HEK293 (cell line): Measurements from ENCODE around the gene FSTL5.

Experiments
- CTCF ChIA-PET: fragments of 350-600 bp; formaldehyde crosslinking; extraction: SDS; loops from one replicate; lab custom pipeline; 2021; ENCODE audit warnings: antibody characterized with exemption; lab: Yijun Ruan, JAX
- POLR2A ChIA-PET: fragments of 300-600 bp; formaldehyde crosslinking; extraction: SDS; loops from one replicate; lab custom pipeline; 2020; ENCODE audit warnings: antibody characterized with exemption, inconsistent platforms; lab: Yijun Ruan, JAX
- H3K27ac ChIP-seq: fragments of 200-500 bp; sonication (Bioruptor generic); 2 replicates; pipeline ENCODE4 v1.5.1; 2014; ENCODE audit warnings: low read depth, low read length, control low read depth, inconsistent platforms; ENCODE audit errors: extremely low read depth
- H3K36me3 ChIP-seq, 2 experiments: fragments of 200-500 bp in 1 of 2; sonication (Bioruptor generic) in 1 of 2; 1 replicate in 1 of 2; 2 replicates in 1 of 2; pipeline ENCODE4 v1.5.1; 2014 to 2017; ENCODE audit warnings: inconsistent platforms in 2 of 2, low read length in 2 of 2; ENCODE audit not compliant: control insufficient read depth in 2 of 2, insufficient read depth in 1 of 2
- H3K4me1 ChIP-seq: fragments of 200-500 bp; sonication (Bioruptor generic); 2 replicates; pipeline ENCODE4 v1.5.1; 2014; ENCODE audit warnings: mild to moderate bottlenecking, low read length, inconsistent platforms; ENCODE audit not compliant: control insufficient read depth, insufficient read depth
- H3K4me3 ChIP-seq: 2 replicates; pipeline ENCODE4 v1.5.1; 2011; ENCODE audit warnings: low read depth, mild to moderate bottlenecking, control low read depth, low read length, moderate library complexity
- H3K9me3 ChIP-seq: fragments of 200-500 bp; sonication (Bioruptor generic); 2 replicates; pipeline ENCODE4 v1.5.1; 2014; ENCODE audit warnings: low read depth, low read length, inconsistent platforms; ENCODE audit not compliant: control insufficient read depth, insufficient read depth
- BCL11B ChIP-seq: fragments of 450-650 bp; formaldehyde crosslinking; IDR thresholded peaks from 2 replicates; pipeline ENCODE4 v1.5.1; 2016; ENCODE audit warnings: low read depth, missing biosample characterization, missing genetic modification characterization
- GLIS2 ChIP-seq: fragments of 450-650 bp; formaldehyde crosslinking; IDR thresholded peaks from 2 replicates; pipeline ENCODE4 v1.5.1; 2016; ENCODE audit warnings: missing biosample characterization, missing genetic modification characterization
- HOXD13 ChIP-seq: sonication (generic); formaldehyde crosslinking; IDR thresholded peaks from 2 replicates; pipeline ENCODE4 v1.8.0; 2022; ENCODE audit warnings: missing genetic modification reagents, borderline replicate concordance
- KLF10 ChIP-seq: fragments of 450-650 bp; IDR thresholded peaks from 2 replicates; pipeline ENCODE4 v1.5.1; 2018; ENCODE audit warnings: missing biosample characterization, mild to moderate bottlenecking, missing genetic modification characterization
- KLF16 ChIP-seq: fragments of 450-650 bp; formaldehyde crosslinking; IDR thresholded peaks from 2 replicates; pipeline ENCODE4 v1.5.1; 2017; ENCODE audit warnings: missing biosample characterization, missing genetic modification characterization
- KLF17 ChIP-seq: fragments of 450-650 bp; formaldehyde crosslinking; IDR thresholded peaks from 2 replicates; pipeline ENCODE4 v1.5.1; 2016; ENCODE audit warnings: missing biosample characterization, missing genetic modification characterization
- SCRT1 ChIP-seq: fragments of 450-650 bp; formaldehyde crosslinking; IDR thresholded peaks from 2 replicates; pipeline ENCODE4 v1.5.1; 2016; ENCODE audit warnings: missing biosample characterization, missing genetic modification characterization, borderline replicate concordance
- YY1 ChIP-seq: fragments of 450-650 bp; formaldehyde crosslinking; IDR thresholded peaks from 2 replicates; pipeline ENCODE4 v1.5.1; 2018; ENCODE audit warnings: missing biosample characterization, missing genetic modification characterization
- ZBTB17 ChIP-seq: fragments of 450-650 bp; formaldehyde crosslinking; IDR thresholded peaks from 2 replicates; pipeline ENCODE4 v1.5.1; 2016; ENCODE audit warnings: missing biosample characterization, missing genetic modification characterization
- ZFHX2 ChIP-seq: fragments of 450-650 bp; formaldehyde crosslinking; conservative IDR thresholded peaks from 2 replicates; pipeline ENCODE4 v1.5.1; 2016; ENCODE audit warnings: missing biosample characterization, missing genetic modification characterization
- ZFP3 ChIP-seq: fragments of 450-650 bp; formaldehyde crosslinking; IDR thresholded peaks from 2 replicates; pipeline ENCODE4 v1.5.1; 2016; ENCODE audit warnings: low read depth, missing biosample characterization, missing genetic modification characterization
- ZNF19 ChIP-seq: fragments of 450-650 bp; formaldehyde crosslinking; IDR thresholded peaks from 2 replicates; pipeline ENCODE4; 2016; ENCODE audit warnings: missing biosample characterization, missing genetic modification characterization, low read depth
- ZNF214 ChIP-seq: fragments of 450-650 bp; formaldehyde crosslinking; IDR thresholded peaks from 2 replicates; pipeline ENCODE4 v1.5.1; 2017; ENCODE audit warnings: missing biosample characterization, mild to moderate bottlenecking, missing genetic modification characterization, borderline replicate concordance
- ZNF274 ChIP-seq, 2 experiments: fragments of 200-500 bp in 1 of 2; fragments of 450-650 bp in 1 of 2; sonication (Bioruptor generic) in 1 of 2; formaldehyde crosslinking in 1 of 2; IDR thresholded peaks; 2 replicates each; pipeline versions ENCODE4 v1.5.1 to v1.6.1; 2014 to 2016; ENCODE audit warnings: borderline replicate concordance in 1 of 2, inconsistent platforms in 1 of 2, low read length in 1 of 2, missing biosample characterization in 1 of 2, missing genetic modification characterization in 1 of 2
- ZNF302 ChIP-seq: fragments of 450-650 bp; formaldehyde crosslinking; IDR thresholded peaks from 2 replicates; pipeline ENCODE4 v1.5.1; 2016; ENCODE audit warnings: missing biosample characterization, missing genetic modification characterization, low read depth
- ZNF391 ChIP-seq: fragments of 450-650 bp; formaldehyde crosslinking; IDR thresholded peaks from 2 replicates; pipeline ENCODE4 v1.5.1; 2016; ENCODE audit warnings: low read depth, missing biosample characterization, missing genetic modification characterization, borderline replicate concordance
- ZNF416 ChIP-seq: fragments of 450-650 bp; formaldehyde crosslinking; IDR thresholded peaks from 2 replicates; pipeline ENCODE4 v1.5.1; 2016; ENCODE audit warnings: missing biosample characterization, missing genetic modification characterization
- ZNF621 ChIP-seq: fragments of 450-650 bp; formaldehyde crosslinking; IDR thresholded peaks from 2 replicates; pipeline ENCODE4 v1.5.1; 2017; ENCODE audit warnings: missing biosample characterization, missing genetic modification characterization
- ZNF629 ChIP-seq: fragments of 450-650 bp; formaldehyde crosslinking; IDR thresholded peaks from 2 replicates; pipeline ENCODE4 v1.5.1; 2017; ENCODE audit warnings: missing biosample characterization, missing genetic modification characterization
- ZNF654 ChIP-seq: fragments of 450-650 bp; formaldehyde crosslinking; IDR thresholded peaks from 2 replicates; pipeline ENCODE4 v1.5.1; 2016; ENCODE audit warnings: low read depth, missing biosample characterization, missing genetic modification characterization
- ZNF791 ChIP-seq: fragments of 450-650 bp; formaldehyde crosslinking; IDR thresholded peaks from 2 replicates; pipeline ENCODE4 v1.5.1; 2016; ENCODE audit warnings: missing biosample characterization, missing genetic modification characterization
- ZSCAN16 ChIP-seq: fragments of 450-650 bp; formaldehyde crosslinking; IDR thresholded peaks from 2 replicates; pipeline ENCODE4 v1.5.1; 2016; ENCODE audit warnings: missing biosample characterization, missing genetic modification characterization
- TF ChIP-seq, protein P1 (sequence below): fragments of 450-650 bp; formaldehyde crosslinking; IDR thresholded peaks from 2 replicates; pipeline ENCODE4 v1.5.1; 2017; ENCODE audit warnings: missing biosample characterization, missing genetic modification characterization
- TF ChIP-seq, protein P2 (sequence below): fragments of 450-650 bp; IDR thresholded peaks from 2 replicates; pipeline ENCODE4 v1.5.1; 2018; ENCODE audit warnings: missing biosample characterization, mild to moderate bottlenecking, missing genetic modification characterization
- TF ChIP-seq, protein P3 (sequence below): fragments of 450-650 bp; formaldehyde crosslinking; IDR thresholded peaks from 2 replicates; pipeline ENCODE4 v1.5.1; 2016; ENCODE audit warnings: missing biosample characterization, missing genetic modification characterization
- TF ChIP-seq, protein P4 (sequence below): fragments of 450-650 bp; formaldehyde crosslinking; conservative IDR thresholded peaks from 2 replicates; pipeline ENCODE4 v1.5.1; 2016; ENCODE audit warnings: low read depth, missing biosample characterization, missing genetic modification characterization

FSTL5 gene

DNA sequence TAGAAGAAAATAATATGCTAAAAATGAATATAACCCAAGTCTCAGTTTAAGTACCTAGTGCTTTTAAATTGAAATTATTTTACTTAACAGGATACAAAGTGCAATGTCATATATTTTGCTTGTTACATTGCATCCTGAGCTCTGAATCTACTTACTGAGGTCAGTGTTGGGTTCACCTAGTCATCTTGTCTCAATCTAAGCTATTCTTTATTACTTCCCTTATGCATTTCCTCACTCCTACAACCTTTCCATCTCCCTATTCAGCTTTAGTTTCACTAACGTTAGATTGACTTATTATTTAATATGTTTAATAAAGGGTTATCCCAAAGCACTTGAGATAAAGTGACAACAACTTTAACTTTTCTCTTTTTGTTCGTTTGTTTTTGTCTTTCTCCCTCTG lies 483.7 kb downstream of the FSTL5 start:
- ChIA-PET POLR2A (no interaction called here), CTCF (no interaction called here)
- H3K4me1 ChIP-seq: no peaks in the 10 kb centered on the region
- H3K9me3 ChIP-seq: no peaks in the 10 kb centered on the region
- H3K27ac ChIP-seq: no peak overlapping the region
- no peaks in the 10 kb centered on the region for H3K36me3 ChIP-seq
- no peak for TF ChIP-seq ZSCAN16 (tag by site-specific recombination)
- TF ChIP-seq BCL11B (tag by site-specific recombination): no peak
- no peak for TF ChIP-seq ZNF214 (tag by site-specific recombination)
- TF ChIP-seq, protein P1, sequence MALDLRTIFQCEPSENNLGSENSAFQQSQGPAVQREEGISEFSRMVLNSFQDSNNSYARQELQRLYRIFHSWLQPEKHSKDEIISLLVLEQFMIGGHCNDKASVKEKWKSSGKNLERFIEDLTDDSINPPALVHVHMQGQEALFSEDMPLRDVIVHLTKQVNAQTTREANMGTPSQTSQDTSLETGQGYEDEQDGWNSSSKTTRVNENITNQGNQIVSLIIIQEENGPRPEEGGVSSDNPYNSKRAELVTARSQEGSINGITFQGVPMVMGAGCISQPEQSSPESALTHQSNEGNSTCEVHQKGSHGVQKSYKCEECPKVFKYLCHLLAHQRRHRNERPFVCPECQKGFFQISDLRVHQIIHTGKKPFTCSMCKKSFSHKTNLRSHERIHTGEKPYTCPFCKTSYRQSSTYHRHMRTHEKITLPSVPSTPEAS (tag by site-specific recombination): no peak
- no peak for TF ChIP-seq ZNF416 (tag by site-specific recombination)
- no peak for TF ChIP-seq HOXD13 (CRISPR knock-in tag)
- TF ChIP-seq ZFHX2 (tag by site-specific recombination): no peak
- no peak for TF ChIP-seq ZFP3 (tag by site-specific recombination)
- TF ChIP-seq, protein P2, sequence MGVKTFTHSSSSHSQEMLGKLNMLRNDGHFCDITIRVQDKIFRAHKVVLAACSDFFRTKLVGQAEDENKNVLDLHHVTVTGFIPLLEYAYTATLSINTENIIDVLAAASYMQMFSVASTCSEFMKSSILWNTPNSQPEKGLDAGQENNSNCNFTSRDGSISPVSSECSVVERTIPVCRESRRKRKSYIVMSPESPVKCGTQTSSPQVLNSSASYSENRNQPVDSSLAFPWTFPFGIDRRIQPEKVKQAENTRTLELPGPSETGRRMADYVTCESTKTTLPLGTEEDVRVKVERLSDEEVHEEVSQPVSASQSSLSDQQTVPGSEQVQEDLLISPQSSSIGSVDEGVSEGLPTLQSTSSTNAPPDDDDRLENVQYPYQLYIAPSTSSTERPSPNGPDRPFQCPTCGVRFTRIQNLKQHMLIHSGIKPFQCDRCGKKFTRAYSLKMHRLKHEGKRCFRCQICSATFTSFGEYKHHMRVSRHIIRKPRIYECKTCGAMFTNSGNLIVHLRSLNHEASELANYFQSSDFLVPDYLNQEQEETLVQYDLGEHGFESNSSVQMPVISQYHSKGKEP (tag by site-specific recombination): no peak
- TF ChIP-seq ZNF654: no peak
- TF ChIP-seq KLF10 (tag by site-specific recombination): no peak
- no peak for TF ChIP-seq ZNF19 (tag by site-specific recombination)
- no peak for TF ChIP-seq ZNF391 (tag by site-specific recombination)
- TF ChIP-seq, protein P3, sequence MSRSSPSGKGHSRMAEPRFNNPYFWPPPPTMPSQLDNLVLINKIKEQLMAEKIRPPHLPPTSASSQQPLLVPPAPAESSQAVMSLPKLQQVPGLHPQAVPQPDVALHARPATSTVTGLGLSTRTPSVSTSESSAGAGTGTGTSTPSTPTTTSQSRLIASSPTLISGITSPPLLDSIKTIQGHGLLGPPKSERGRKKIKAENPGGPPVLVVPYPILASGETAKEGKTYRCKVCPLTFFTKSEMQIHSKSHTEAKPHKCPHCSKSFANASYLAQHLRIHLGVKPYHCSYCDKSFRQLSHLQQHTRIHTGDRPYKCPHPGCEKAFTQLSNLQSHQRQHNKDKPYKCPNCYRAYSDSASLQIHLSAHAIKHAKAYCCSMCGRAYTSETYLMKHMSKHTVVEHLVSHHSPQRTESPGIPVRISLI (tag by site-specific recombination): no peak
- no peak overlapping the region for H3K4me3 ChIP-seq

DNA sequence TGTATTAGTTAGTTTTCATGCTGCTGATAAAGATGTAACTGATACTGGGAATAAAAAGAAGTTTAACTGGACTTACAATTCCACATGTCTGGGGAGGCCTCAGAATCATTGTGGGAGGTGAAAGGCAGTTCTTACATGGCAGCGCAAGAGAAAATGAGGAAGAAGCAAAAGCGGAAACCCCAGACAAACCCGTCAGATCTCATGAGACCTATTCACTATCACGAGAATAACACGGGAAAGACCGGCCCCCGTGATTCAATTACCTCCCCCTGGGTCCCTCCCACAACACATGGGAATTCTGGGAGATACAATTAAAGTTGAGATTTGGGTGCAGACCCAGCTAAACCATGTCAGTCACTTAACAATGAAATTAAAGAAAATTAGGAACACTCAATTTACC lies 499.1 kb downstream of the FSTL5 start:
- H3K4me1 ChIP-seq: no peaks in the 10 kb centered on the region
- H3K27ac ChIP-seq: no peak overlapping the region
- no peaks in the 10 kb centered on the region for H3K9me3 ChIP-seq
- POLR2A ChIA-PET: no interaction called here
- no peak for TF ChIP-seq ZBTB17 (tag by site-specific recombination)
- no peak for TF ChIP-seq ZNF629 (tag by site-specific recombination)
- TF ChIP-seq ZFP3 (tag by site-specific recombination): no peak
- TF ChIP-seq ZNF302 (tag by site-specific recombination): no peak
- no peak for TF ChIP-seq KLF17 (tag by site-specific recombination)
- TF ChIP-seq SCRT1 (tag by site-specific recombination): no peak
- no peak for TF ChIP-seq ZNF621 (tag by site-specific recombination)
- no peak for TF ChIP-seq ZNF791 (tag by site-specific recombination)
- TF ChIP-seq YY1 (tag by site-specific recombination): no peak
- no peak for TF ChIP-seq GLIS2
- TF ChIP-seq, protein P4, sequence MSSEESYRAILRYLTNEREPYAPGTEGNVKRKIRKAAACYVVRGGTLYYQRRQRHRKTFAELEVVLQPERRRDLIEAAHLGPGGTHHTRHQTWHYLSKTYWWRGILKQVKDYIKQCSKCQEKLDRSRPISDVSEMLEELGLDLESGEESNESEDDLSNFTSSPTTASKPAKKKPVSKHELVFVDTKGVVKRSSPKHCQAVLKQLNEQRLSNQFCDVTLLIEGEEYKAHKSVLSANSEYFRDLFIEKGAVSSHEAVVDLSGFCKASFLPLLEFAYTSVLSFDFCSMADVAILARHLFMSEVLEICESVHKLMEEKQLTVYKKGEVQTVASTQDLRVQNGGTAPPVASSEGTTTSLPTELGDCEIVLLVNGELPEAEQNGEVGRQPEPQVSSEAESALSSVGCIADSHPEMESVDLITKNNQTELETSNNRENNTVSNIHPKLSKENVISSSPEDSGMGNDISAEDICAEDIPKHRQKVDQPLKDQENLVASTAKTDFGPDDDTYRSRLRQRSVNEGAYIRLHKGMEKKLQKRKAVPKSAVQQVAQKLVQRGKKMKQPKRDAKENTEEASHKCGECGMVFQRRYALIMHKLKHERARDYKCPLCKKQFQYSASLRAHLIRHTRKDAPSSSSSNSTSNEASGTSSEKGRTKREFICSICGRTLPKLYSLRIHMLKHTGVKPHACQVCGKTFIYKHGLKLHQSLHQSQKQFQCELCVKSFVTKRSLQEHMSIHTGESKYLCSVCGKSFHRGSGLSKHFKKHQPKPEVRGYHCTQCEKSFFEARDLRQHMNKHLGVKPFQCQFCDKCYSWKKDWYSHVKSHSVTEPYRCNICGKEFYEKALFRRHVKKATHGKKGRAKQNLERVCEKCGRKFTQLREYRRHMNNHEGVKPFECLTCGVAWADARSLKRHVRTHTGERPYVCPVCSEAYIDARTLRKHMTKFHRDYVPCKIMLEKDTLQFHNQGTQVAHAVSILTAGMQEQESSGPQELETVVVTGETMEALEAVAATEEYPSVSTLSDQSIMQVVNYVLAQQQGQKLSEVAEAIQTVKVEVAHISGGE (tag by site-specific recombination): no peak
- TF ChIP-seq ZNF274 (IDR thresholded peaks at IDR 0.05; ENCODE audit: low read length): no peak
- no peak for TF ChIP-seq ZNF274 (tag by site-specific recombination; IDR thresholded peaks at IDR 0.05; ENCODE audit: borderline replicate concordance)
- no peak for TF ChIP-seq KLF16
- no peak overlapping the region for H3K4me3 ChIP-seq
- CTCF ChIA-PET: no interaction called here
- H3K36me3 ChIP-seq: no peaks in the 10 kb centered on the region
